ENCODE data around the gene RAET1E.

GRCh38 chr6:149939356-149939648, 41.4 kb upstream of the RAET1E start:
- TF ChIP-seq YY1 (IDR thresholded peaks at IDR 0.05; ENCODE audit: insufficient read depth, insufficient read length), result no peak
- TF ChIP-seq ZNF274 (IDR thresholded peaks at IDR 0.05; ENCODE audit: low read depth, low read length), result no peak
- TF ChIP-seq SUZ12 (IDR thresholded peaks at IDR 0.05; ENCODE audit: extremely low read depth, insufficient read depth, insufficient read length), result no peak

Data from NT2/D1 (cell line).